IMR-90 (cell line): ENCODE data around the gene BPI. TPM values are rescaled to one million over a fixed set of nuclear protein-coding genes. Genes with fewer than 3 reads are reported as not detected.

Source experiments
- ATAC-seq: fragments of 200-7000 bp; cut with Tn5 transposase; 2 replicates; pipeline ENCODE4 v1.9.1; 2020; ENCODE audit warnings: low read depth, mild to moderate bottlenecking, moderate library complexity
- BruUV-seq: library from RNA; stranded (reverse); fragments of 400-500 nt; replicated peaks from 2 replicates; lab custom pipeline; 2021; lab: Mats Ljungman, UMichigan
- CTCF ChIA-PET: fragments of 300-600 bp; formaldehyde crosslinking; extraction: SDS; loops from one replicate; lab custom pipeline; 2021; ENCODE audit warnings: antibody characterized with exemption; lab: Yijun Ruan, JAX
- POLR2A ChIA-PET: fragments of 300-600 bp; sonication (Branson Sonifier 250); formaldehyde crosslinking; loops from one replicate; lab custom pipeline; 2022; ENCODE audit warnings: antibody characterized with exemption; ENCODE audit not compliant: unreplicated experiment; lab: Charles Lee
- DNase-seq: peaks from one replicate; pipeline ENCODE4 v3.0.0; 2013
- H2AFZ ChIP-seq: replicated peaks from 2 replicates; pipeline ENCODE3; 2013; ENCODE audit warnings: low read length, mild to moderate bottlenecking; ENCODE audit not compliant: poor library complexity
- H2AK5ac ChIP-seq: 2 replicates; pipeline ENCODE4 v1.6.1; 2013; ENCODE audit warnings: low read depth, low read length, inconsistent platforms
- H2AK9ac ChIP-seq: replicated peaks from 2 replicates; pipeline ENCODE3; 2013; ENCODE audit warnings: mild to moderate bottlenecking, low read depth, low read length, moderate library complexity; ENCODE audit not compliant: poor library complexity
- H2BK120ac ChIP-seq: 2 replicates; pipeline ENCODE4 v1.6.1; 2013; ENCODE audit warnings: low read depth, low read length, inconsistent platforms
- H2BK15ac ChIP-seq: 3 replicates; pipeline ENCODE4 v1.6.1; 2013; ENCODE audit warnings: low read depth, low read length, inconsistent platforms
- H2BK20ac ChIP-seq: 2 replicates; pipeline ENCODE4 v1.6.1; 2013; ENCODE audit warnings: low read depth, mild to moderate bottlenecking, inconsistent platforms, low read length, moderate library complexity
- H2BK5ac ChIP-seq: 2 replicates; pipeline ENCODE4 v1.6.1; 2013; ENCODE audit warnings: mild to moderate bottlenecking, low read depth, low read length, inconsistent platforms; ENCODE audit not compliant: poor library complexity, severe bottlenecking
- H3K14ac ChIP-seq: replicated peaks from 2 replicates; pipeline ENCODE4 v1.6.1; 2013; ENCODE audit warnings: low read depth, low read length, inconsistent platforms
- H3K18ac ChIP-seq: 2 replicates; pipeline ENCODE4 v1.6.1; 2013; ENCODE audit warnings: low read depth, low read length, control low read depth
- H3K23ac ChIP-seq: 2 replicates; pipeline ENCODE4 v1.6.1; 2013; ENCODE audit warnings: low read depth, low read length, inconsistent platforms
- H3K27ac ChIP-seq: 2 replicates; pipeline ENCODE4 v1.5.1; 2013; ENCODE audit warnings: mild to moderate bottlenecking, control low read depth, low read length; ENCODE audit not compliant: insufficient read depth
- H3K27me3 ChIP-seq: 2 replicates; pipeline ENCODE4 v1.6.1; 2013; ENCODE audit warnings: low read length; ENCODE audit not compliant: control insufficient read depth, insufficient read depth
- H3K36me3 ChIP-seq: 2 replicates; pipeline ENCODE4 v1.6.1; 2013; ENCODE audit warnings: low read length, mixed read lengths; ENCODE audit not compliant: control insufficient read depth, insufficient read depth
- H3K4ac ChIP-seq: 2 replicates; pipeline ENCODE4 v1.6.1; 2013; ENCODE audit warnings: low read depth, low read length, inconsistent platforms
- H3K4me1 ChIP-seq: 2 replicates; pipeline ENCODE4 v1.6.1; 2013; ENCODE audit warnings: low read length, mixed read lengths; ENCODE audit not compliant: control insufficient read depth, insufficient read depth
- H3K4me2 ChIP-seq: 2 replicates; pipeline ENCODE4 v1.6.1; 2013; ENCODE audit warnings: low read depth, mild to moderate bottlenecking, control low read depth, low read length, moderate library complexity
- H3K4me3 ChIP-seq: 2 replicates; pipeline ENCODE4 v1.5.1; 2013; ENCODE audit warnings: low read depth, mild to moderate bottlenecking, control low read depth, low read length, moderate library complexity; ENCODE audit not compliant: insufficient read depth
- H3K56ac ChIP-seq: 2 replicates; pipeline ENCODE4 v1.6.1; 2013; ENCODE audit warnings: low read length, inconsistent platforms; ENCODE audit not compliant: insufficient read depth; ENCODE audit errors: extremely low read depth
- H3K79me1 ChIP-seq, 2 experiments: 2 replicates each; pipeline ENCODE4 v1.6.1; 2013; ENCODE audit warnings: low read length in 2 of 2, inconsistent platforms in 1 of 2, low read depth in 1 of 2
- H3K9ac ChIP-seq: 2 replicates; pipeline ENCODE4 v1.6.1; 2013; ENCODE audit warnings: low read depth, low read length, control low read depth
- H3K9me1 ChIP-seq: 2 replicates; pipeline ENCODE4 v1.6.1; 2013; ENCODE audit warnings: low read length, inconsistent platforms; ENCODE audit not compliant: insufficient read depth
- H3K9me3 ChIP-seq: 2 replicates; pipeline ENCODE4 v1.6.1; 2013; ENCODE audit warnings: low read length; ENCODE audit not compliant: control insufficient read depth, insufficient read depth
- H4K20me1 ChIP-seq: 2 replicates; pipeline ENCODE4 v1.6.1; 2013; ENCODE audit warnings: low read length, inconsistent platforms; ENCODE audit not compliant: insufficient read depth
- H4K5ac ChIP-seq: 2 replicates; pipeline ENCODE4 v1.6.1; 2013; ENCODE audit warnings: mild to moderate bottlenecking, low read depth, low read length, control low read depth
- H4K8ac ChIP-seq, 2 experiments: 2 replicates each; pipeline ENCODE4 v1.6.1; 2013; ENCODE audit warnings: low read depth in 2 of 2, low read length in 2 of 2, control low read depth in 1 of 2, inconsistent platforms in 1 of 2
- H4K91ac ChIP-seq: 2 replicates; pipeline ENCODE4 v1.6.1; 2013; ENCODE audit warnings: low read depth, low read length, inconsistent platforms; ENCODE audit not compliant: insufficient read depth
- BHLHE40 ChIP-seq: fragments of 150-350 bp; IDR thresholded peaks from 2 replicates; pipeline ENCODE4 v1.6.1; 2016; ENCODE audit warnings: mild to moderate bottlenecking, low read depth, low read length
- CTCF ChIP-seq: conservative IDR thresholded peaks from 2 replicates; pipeline ENCODE4 v1.5.1; 2012; ENCODE audit warnings: mild to moderate bottlenecking, low read depth, low read length, improper control_type of control experiment
- ELK1 ChIP-seq: fragments of 150-350 bp; IDR thresholded peaks from 2 replicates; pipeline ENCODE4 v1.6.1; 2016; ENCODE audit warnings: low read depth, mild to moderate bottlenecking, low read length, moderate library complexity, borderline replicate concordance
- FOS ChIP-seq: fragments of 150-350 bp; IDR thresholded peaks from 2 replicates; pipeline ENCODE4 v1.6.1; 2016; ENCODE audit warnings: low read depth, low read length
- MAFK ChIP-seq: IDR thresholded peaks from 2 replicates; pipeline ENCODE4 v1.6.1; 2012; ENCODE audit warnings: low read depth, low read length, improper control_type of control experiment
- MAZ ChIP-seq: IDR thresholded peaks from 2 replicates; pipeline ENCODE4 v1.6.1; 2012; ENCODE audit warnings: low read depth, mild to moderate bottlenecking, low read length, improper control_type of control experiment, moderate library complexity, borderline replicate concordance
- NFE2L2 ChIP-seq: fragments of 150-350 bp; IDR thresholded peaks from 2 replicates; pipeline ENCODE4 v1.6.1; 2016; ENCODE audit warnings: low read depth, mild to moderate bottlenecking, low read length
- RCOR1 ChIP-seq: IDR thresholded peaks from 2 replicates; pipeline ENCODE4 v1.6.1; 2012; ENCODE audit warnings: mild to moderate bottlenecking, low read length, improper control_type of control experiment; ENCODE audit not compliant: insufficient replicate concordance
- RFX5 ChIP-seq: IDR thresholded peaks from 2 replicates; pipeline ENCODE4 v1.8.0; 2012; ENCODE audit warnings: low read depth, mild to moderate bottlenecking, low read length, moderate library complexity
- USF2 ChIP-seq: fragments of 150-350 bp; IDR thresholded peaks from 2 replicates; pipeline ENCODE4 v1.6.1; 2017; ENCODE audit warnings: mild to moderate bottlenecking, antibody characterized with exemption, low read length, low read depth
- WGBS, 2 experiments: methylation state at CpG; one replicate each; pipeline versions ENCODE4 v1.1.5 to v1.1.7; 2013; ENCODE audit warnings: missing lambda C conversion rate in 2 of 2; ENCODE audit not compliant: insufficient read length in 1 of 2; ENCODE audit errors: extremely low coverage in 2 of 2; 5-methylcytosine and 5-hydroxymethylcytosine counted together
- dilution Hi-C: fragments of 300-500 bp; cut with HindIII; formaldehyde crosslinking; loops from one replicate; pipeline ENCODE4 v1.14.3; 2018; ENCODE audit warnings: low sequenced_read_pairs; ENCODE audit not compliant: unreplicated experiment
- in situ Hi-C: fragments of 300-500 bp; cut with MboI; formaldehyde crosslinking; loops from 3 replicates; pipeline ENCODE4 v1.14.3; 2019; ENCODE audit warnings: low sequenced_read_pairs, inconsistent platforms, mixed read lengths
- intact Hi-C: fragments of 100-400 bp; cut with micrococcal nuclease; formaldehyde crosslinking; loops from 2 replicates; pipeline ENCODE4 v1.10.0; 2022
- polyA plus RNA-seq, 3 experiments: library from polyadenylated mRNA; depleted of rRNA; stranded (reverse); fragments of >200 nt; gene quantifications; 2 replicates each; pipeline ENCODE4 v1.2.3, GENCODE V29; 2012; ENCODE audit warnings: low replicate concordance in 1 of 3
- total RNA-seq: library from RNA; depleted of rRNA; stranded (reverse); fragments of >200 nt; gene quantifications from 2 replicates; pipeline ENCODE4 v1.2.3, GENCODE V29; 2012

Gene BPI
- total and polyA plus RNA-seq, 2 of the 4 experiments (the other 2 are of a cell fraction): 0.05 TPM; not detected in 1

- no peak for TF ChIP-seq RFX5
- no peak for TF ChIP-seq NFE2L2
Observed at GRCh38 chr20:38270869-38271605, 32.9 kb upstream of the BPI start (continued).

GRCh38 chr20:38271608-38272120 lies 32.3 kb upstream of the BPI start:
- Histone ChIP-seq H2BK15ac (peak overlapping the region; percentile 94; the same call in 2 of the 3 replicates), H3K56ac (peak overlapping the region; percentile 80; the same call in 1 of the 2 replicates), H2BK120ac (peak overlapping the region; percentile 99), H3K14ac (peak overlapping the region; percentile 97), H3K18ac (peak overlapping the region; percentile 97), H3K4me2 (no peak overlapping the region), H4K8ac (peak overlapping the region; percentile 45 to 97; a peak in 3 of 4 replicates), H2AK9ac (peak overlapping the region; percentile 93), H2AK5ac (peak overlapping the region; percentile 92), H3K4me1 (peaks cover 30% of the 10 kb centered on the region), H3K79me1 (no peaks in the 10 kb centered on the region), H4K91ac (peak overlapping the region; percentile 92), H2AFZ (peak overlapping the region; percentile 83), H3K27me3 (no peaks in the 10 kb centered on the region), H3K4ac (peak overlapping the region; percentile 96), H3K23ac (peak overlapping the region; percentile 1; the same call in 1 of the 2 replicates), H4K5ac (peak overlapping the region; percentile 82), H3K9ac (no peak overlapping the region), H2BK5ac (peak overlapping the region; percentile 97), H3K27ac (peak overlapping the region; percentile 99), H3K9me3 (no peaks in the 10 kb centered on the region), H2BK20ac (peak overlapping the region; percentile 99), H3K36me3 (no peaks in the 10 kb centered on the region), H3K9me1 (peaks cover 14% of the 10 kb centered on the region), H3K4me3 (no peak overlapping the region), H4K20me1 (no peaks in the 10 kb centered on the region; the same call in 1 of the 2 replicates)
- no CpG with 5 or more reads among the region's 2 CpGs for WGBS, 2 experiments
- DNase-seq (no peak), ATAC-seq (no peak)
- intact Hi-C loops (no loop called here), in situ Hi-C loops (no loop called here), dilution Hi-C loops (no loop called here)
- ChIA-PET CTCF (interaction anchor here (0.8 kb wide), 1 partner anchor 19 kb away, joined by 3 read pairs; no protein-coding TSS in a partner anchor), POLR2A (no interaction called here)
- TF ChIP-seq RFX5: no peak
- TF ChIP-seq CTCF: no peak
- TF ChIP-seq FOS: no peak
- TF ChIP-seq NFE2L2: no peak
- no peak for TF ChIP-seq USF2
- TF ChIP-seq MAFK: no peak
- no peak for TF ChIP-seq ELK1
- no peak for TF ChIP-seq RCOR1
- no peak for TF ChIP-seq BHLHE40
- TF ChIP-seq MAZ: no peak
- no TSS peak for BruUV-seq
